ENCODE results near the gene SSRP1.
"Not testable (repeated sequence)": the region's sequence is repeated elsewhere in the genome, so short reads cannot be mapped to it uniquely, and the experiment has no call there.

SSRP1 gene

GRCh38 chr11:57287884-57288283, 47.8 kb downstream of the SSRP1 start:
- H3K27ac ChIP-seq (ENCODE audit: low read length): no peak overlapping the region
- ATAC-seq (ENCODE audit: insufficient read depth, low read depth) (no peak), DNase-seq (no peak)
- H3K4me3 ChIP-seq (ENCODE audit: low read depth in 1 of 2, low read length in 2 of 2): no peak overlapping the region
- peaks cover 12% of the 10 kb centered on the region for H3K27me3 ChIP-seq (ENCODE audit: insufficient read depth, low read length, poor library complexity)
- no peak for TF ChIP-seq EZH2 (IDR thresholded peaks at IDR 0.05; ENCODE audit: borderline replicate concordance, low read depth, low read length, severe bottlenecking)
- TF ChIP-seq CTCF (IDR thresholded peaks at IDR 0.05; ENCODE audit: borderline replicate concordance, extremely low read depth, low read length, poor library complexity, severe bottlenecking): no peak
- H3K4me1 ChIP-seq (ENCODE audit: insufficient read depth, low read length): no peaks in the 10 kb centered on the region
- H3K9ac ChIP-seq (ENCODE audit: low read depth, low read length): no peak overlapping the region
- no peaks in the 10 kb centered on the region for H3K36me3 ChIP-seq (ENCODE audit: insufficient read depth, low read length)
- H3K9me3 ChIP-seq (ENCODE audit: insufficient read depth, low read length, severe bottlenecking): no peaks in the 10 kb centered on the region
- no peak overlapping the region for H3K4me2 ChIP-seq (ENCODE audit: insufficient read depth, low read length)
- no peaks in the 10 kb centered on the region for H3K79me2 ChIP-seq (ENCODE audit: insufficient read depth, low read length)
- H2AFZ ChIP-seq (ENCODE audit: low read depth, low read length): no peak overlapping the region
- H4K20me1 ChIP-seq (ENCODE audit: insufficient read depth, low read length): no peaks in the 10 kb centered on the region

GRCh38 chr11:57283231-57283990, 52.3 kb downstream of the SSRP1 start:
- DNase-seq: no peak
- H3K9me3 ChIP-seq (ENCODE audit: insufficient read depth, low read length, severe bottlenecking): no peaks in the 10 kb centered on the region

GRCh38 chr11:57281546-57281945, 54.1 kb downstream of the SSRP1 start:
- H2AFZ ChIP-seq (ENCODE audit: low read depth, low read length); ATAC-seq (ENCODE audit: insufficient read depth, low read depth); H3K9me3 ChIP-seq (ENCODE audit: insufficient read depth, low read length, severe bottlenecking); H3K9ac ChIP-seq (ENCODE audit: low read depth, low read length); H4K20me1 ChIP-seq (ENCODE audit: insufficient read depth, low read length); H3K4me1 ChIP-seq (ENCODE audit: insufficient read depth, low read length); H3K27ac ChIP-seq (ENCODE audit: low read length); H3K4me3 ChIP-seq (ENCODE audit: low read depth in 1 of 2, low read length in 2 of 2); DNase-seq; H3K4me2 ChIP-seq (ENCODE audit: insufficient read depth, low read length); H3K79me2 ChIP-seq (ENCODE audit: insufficient read depth, low read length); H3K36me3 ChIP-seq (ENCODE audit: insufficient read depth, low read length): not testable (repeated sequence)
- peaks cover 17% of the 10 kb centered on the region for H3K27me3 ChIP-seq (ENCODE audit: insufficient read depth, low read length, poor library complexity)

More at GRCh38 chr11:57283231-57283990, 52.3 kb downstream of the SSRP1 start:
- TF ChIP-seq EZH2 (IDR thresholded peaks at IDR 0.05; ENCODE audit: borderline replicate concordance, low read depth, low read length, severe bottlenecking) (no peak), CTCF (IDR thresholded peaks at IDR 0.05; ENCODE audit: borderline replicate concordance, extremely low read depth, low read length, poor library complexity, severe bottlenecking) (no peak)
- ATAC-seq (ENCODE audit: insufficient read depth, low read depth): no peak
- Histone ChIP-seq H3K27me3 (ENCODE audit: insufficient read depth, low read length, poor library complexity) (peaks cover 6% of the 10 kb centered on the region), H3K4me2 (ENCODE audit: insufficient read depth, low read length) (no peak overlapping the region), H3K79me2 (ENCODE audit: insufficient read depth, low read length) (no peaks in the 10 kb centered on the region), H3K4me1 (ENCODE audit: insufficient read depth, low read length) (no peaks in the 10 kb centered on the region), H3K9ac (ENCODE audit: low read depth, low read length) (no peak overlapping the region), H3K4me3 (ENCODE audit: low read depth in 1 of 2, low read length in 2 of 2) (no peak overlapping the region), H4K20me1 (ENCODE audit: insufficient read depth, low read length) (no peaks in the 10 kb centered on the region), H2AFZ (ENCODE audit: low read depth, low read length) (no peak overlapping the region), H3K36me3 (ENCODE audit: insufficient read depth, low read length) (no peaks in the 10 kb centered on the region), H3K27ac (ENCODE audit: low read length) (no peak overlapping the region)

- Histone ChIP-seq H3K4me3 (ENCODE audit: low read depth in 1 of 2, low read length in 2 of 2) (no peak overlapping the region), H3K9me3 (ENCODE audit: insufficient read depth, low read length, severe bottlenecking) (no peaks in the 10 kb centered on the region), H4K20me1 (ENCODE audit: insufficient read depth, low read length) (no peaks in the 10 kb centered on the region), H3K36me3 (ENCODE audit: insufficient read depth, low read length) (no peaks in the 10 kb centered on the region), H3K4me1 (ENCODE audit: insufficient read depth, low read length) (peaks cover 3% of the 10 kb centered on the region), H2AFZ (ENCODE audit: low read depth, low read length) (no peak overlapping the region), H3K27ac (ENCODE audit: low read length) (no peak overlapping the region), H3K79me2 (ENCODE audit: insufficient read depth, low read length) (no peaks in the 10 kb centered on the region), H3K27me3 (ENCODE audit: insufficient read depth, low read length, poor library complexity) (peaks cover 19% of the 10 kb centered on the region), H3K9ac (ENCODE audit: low read depth, low read length) (no peak overlapping the region), H3K4me2 (ENCODE audit: insufficient read depth, low read length) (no peak overlapping the region)
- TF ChIP-seq CTCF (IDR thresholded peaks at IDR 0.05; ENCODE audit: borderline replicate concordance, extremely low read depth, low read length, poor library complexity, severe bottlenecking) (no peak), EZH2 (IDR thresholded peaks at IDR 0.05; ENCODE audit: borderline replicate concordance, low read depth, low read length, severe bottlenecking) (no peak)
- ATAC-seq (ENCODE audit: insufficient read depth, low read depth) (no peak), DNase-seq (no peak)
Measured at GRCh38 chr11:57279116-57279515, 56.6 kb downstream of the SSRP1 start.
